Right lobe of liver (tissue), 6 donors: ENCODE measurements around the gene TFIP11. TPM values are rescaled to one million over a fixed set of nuclear protein-coding genes. Genes with fewer than 3 reads are reported as not detected.
A peak's percentile ranks its signal among the peaks of the same experiment; 100 is the strongest.

Source experiments
- ATAC-seq, 4 donors: fragments of 200-7000 bp; cut with Tn5 transposase; one replicate each; pipeline ENCODE4 v1.9.1; 2020; ENCODE audit warnings: mild to moderate bottlenecking in 4 of 4, moderate library complexity in 4 of 4
- DNase-seq, 3 donors: peaks; one replicate each; pipeline ENCODE4 v3.0.0-alpha.2; 2020
- H3K27ac ChIP-seq, 3 donors: fragments of 200-600 bp; one replicate each; pipeline ENCODE4 v1.8.0; 2022
- H3K27me3 ChIP-seq, 2 donors: fragments of 200-600 bp; one replicate each; pipeline ENCODE4 v1.8.0; 2022
- H3K36me3 ChIP-seq, 4 donors: fragments of 200-600 bp; sonication (generic) in 1 of 4; one replicate each; pipeline versions ENCODE4 v1.5.1 to v1.8.0; 2017 to 2022; ENCODE audit warnings: control low read depth in 1 of 4
- H3K4me1 ChIP-seq, 4 donors: fragments of 200-600 bp; sonication (generic) in 1 of 4; one replicate each; pipeline versions ENCODE4 v1.5.1 to v1.8.0; 2017 to 2022; ENCODE audit warnings: control low read depth in 1 of 4
- H3K4me3 ChIP-seq, 3 donors: fragments of 200-600 bp; one replicate each; pipeline ENCODE4 v1.8.0; 2022
- H3K9me3 ChIP-seq, 4 donors: fragments of 200-600 bp; sonication (generic) in 1 of 4; one replicate each; pipeline versions ENCODE4 v1.5.1 to v1.8.0; 2017 to 2022; ENCODE audit warnings: control low read depth in 1 of 4
- POLR2A ChIP-seq: fragments of 450-650 bp; IDR thresholded peaks from one replicate; pipeline ENCODE4 v1.6.1; 2017; ENCODE audit warnings: antibody characterized with exemption, mild to moderate bottlenecking
- WGBS: methylation state at CpG from one replicate; pipeline ENCODE4 v1.1.6; 2018; ENCODE audit warnings: low coverage, low lambda C conversion rate; ENCODE audit not compliant: insufficient coverage; ENCODE audit errors: missing lambda C conversion rate; 5-methylcytosine and 5-hydroxymethylcytosine counted together
- intact Hi-C, 2 donors: fragments of 100-400 bp; cut with DNase I; formaldehyde crosslinking; loops; one replicate each; pipeline versions ENCODE4 v1.11.2 to v1.14.1; 2022
- total RNA-seq, 6 experiments: library from RNA; depleted of rRNA in 2 of 6; stranded (reverse); fragments of >200 nt in 2 of 6; fragmentation: NEBNext Ultra II Directional in 3 of 6; extraction: Animal tissue kit (Norgen Biotek cat#: 25700) in 3 of 6; gene quantifications; one replicate each; pipeline versions ENCODE4 v1.1.0 to v1.2.4, GENCODE V29; 2016 to 2023
- TF ChIP-seq, protein P1 (sequence below), 4 donors: fragments of 200-600 bp in 3 of 4; fragments of 450-650 bp in 1 of 4; IDR thresholded peaks; one replicate each; pipeline versions ENCODE4 v1.5.1 to v1.8.0; 2016 to 2022; ENCODE audit warnings: antibody characterized with exemption in 4 of 4, mild to moderate bottlenecking in 2 of 4
- donor health status: DM: no; HTN: yes; CAD: no.
- donor health status: DM: no; HTN: no; CAD: no.
- donor health status: DM: no; HTN: no; CAD: no.
- donor health status: DM: no; HTN: yes; CAD: no.
- donor health status: DM: no; HTN: yes; CAD: no.

The TFIP11 gene
- total RNA-seq, 6 experiments from 2014 or later, result 17.0 to 24.1 (median 21.6) TPM

DNA sequence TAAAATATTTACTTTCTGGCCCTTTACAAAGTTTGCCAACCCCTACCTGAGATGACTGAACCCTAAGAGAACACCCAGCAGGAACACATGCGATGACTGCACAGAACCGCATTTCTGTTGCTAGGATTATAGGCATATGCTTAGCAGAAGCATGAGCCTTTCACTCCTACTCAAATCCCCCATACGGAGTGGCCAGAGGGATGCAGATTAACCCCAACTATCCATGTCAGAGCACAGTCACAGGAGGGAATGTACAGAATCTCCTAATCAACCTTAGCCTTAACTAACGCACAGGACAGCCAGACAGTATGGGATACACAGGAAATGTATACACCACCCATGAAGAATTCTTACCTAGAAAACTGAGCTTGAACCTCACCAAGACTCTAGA, 34.9 kb downstream of the TFIP11 start:
- no peaks in the 10 kb centered on the region for H3K27me3 ChIP-seq
- ATAC-seq (no peak), DNase-seq (no peak)
- peaks cover under 1 to 45% (median 12%) of the 10 kb centered on the region in 4 donors for H3K36me3 ChIP-seq
- H3K9me3 ChIP-seq, result no peaks in the 10 kb centered on the region
- H3K4me1 ChIP-seq, result peaks cover 0 to 23% (median 10%) of the 10 kb centered on the region in 4 donors
- intact Hi-C loops, result no loop called here
- 33% methylated on average over 3 of the region's 4 CpGs for whole genome bisulfite sequencing
- H3K27ac ChIP-seq, result no peak overlapping the region
- TF ChIP-seq, protein P1, sequence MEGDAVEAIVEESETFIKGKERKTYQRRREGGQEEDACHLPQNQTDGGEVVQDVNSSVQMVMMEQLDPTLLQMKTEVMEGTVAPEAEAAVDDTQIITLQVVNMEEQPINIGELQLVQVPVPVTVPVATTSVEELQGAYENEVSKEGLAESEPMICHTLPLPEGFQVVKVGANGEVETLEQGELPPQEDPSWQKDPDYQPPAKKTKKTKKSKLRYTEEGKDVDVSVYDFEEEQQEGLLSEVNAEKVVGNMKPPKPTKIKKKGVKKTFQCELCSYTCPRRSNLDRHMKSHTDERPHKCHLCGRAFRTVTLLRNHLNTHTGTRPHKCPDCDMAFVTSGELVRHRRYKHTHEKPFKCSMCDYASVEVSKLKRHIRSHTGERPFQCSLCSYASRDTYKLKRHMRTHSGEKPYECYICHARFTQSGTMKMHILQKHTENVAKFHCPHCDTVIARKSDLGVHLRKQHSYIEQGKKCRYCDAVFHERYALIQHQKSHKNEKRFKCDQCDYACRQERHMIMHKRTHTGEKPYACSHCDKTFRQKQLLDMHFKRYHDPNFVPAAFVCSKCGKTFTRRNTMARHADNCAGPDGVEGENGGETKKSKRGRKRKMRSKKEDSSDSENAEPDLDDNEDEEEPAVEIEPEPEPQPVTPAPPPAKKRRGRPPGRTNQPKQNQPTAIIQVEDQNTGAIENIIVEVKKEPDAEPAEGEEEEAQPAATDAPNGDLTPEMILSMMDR (IDR thresholded peaks at IDR 0.05), result no peak
- no peak for TF ChIP-seq POLR2A
- H3K4me3 ChIP-seq, result no peak overlapping the region

DNA sequence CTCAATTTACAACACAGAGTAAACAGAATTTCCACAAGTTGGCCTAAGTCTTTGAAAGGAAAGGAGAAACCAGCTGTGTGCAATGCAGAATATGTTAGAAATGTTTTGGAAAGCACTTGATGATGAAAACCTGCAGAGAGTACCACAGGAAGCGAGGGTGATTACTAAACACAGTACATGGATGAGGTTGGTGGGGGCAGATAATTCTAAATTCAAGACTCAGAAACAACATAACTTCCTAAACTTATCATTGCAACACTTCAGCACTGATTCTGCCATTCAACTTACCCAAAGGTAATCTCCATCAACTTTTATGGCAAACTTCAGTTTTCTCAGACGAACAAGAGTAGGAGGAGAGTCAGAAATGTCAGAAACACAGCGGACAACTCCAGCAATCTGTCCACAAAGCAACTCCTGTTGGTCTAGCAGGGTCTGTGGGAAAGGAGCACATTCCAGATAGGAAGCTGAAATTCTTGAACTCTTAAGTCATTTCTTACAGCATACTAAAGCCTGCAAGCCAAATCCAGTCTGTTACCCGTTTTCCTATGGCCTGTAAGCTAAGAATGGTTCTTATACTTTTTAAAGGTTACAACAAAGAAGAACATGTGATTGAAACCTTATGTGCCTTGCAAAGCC, 35.5 kb downstream of the TFIP11 start:
- no peak for TF ChIP-seq POLR2A
- TF ChIP-seq, protein P1 (IDR thresholded peaks at IDR 0.05), result no peak
- Histone ChIP-seq H3K4me3 (no peak overlapping the region), H3K36me3 (peaks cover 2 to 50% (median 16%) of the 10 kb centered on the region in 4 donors), H3K27ac (no peak overlapping the region), H3K27me3 (no peaks in the 10 kb centered on the region), H3K4me1 (peaks cover 0 to 22% (median 10%) of the 10 kb centered on the region in 4 donors), H3K9me3 (no peaks in the 10 kb centered on the region)
- ATAC-seq (no peak), DNase-seq (no peak)
- 85% methylated on average over 2 of the region's 4 CpGs for WGBS
- intact Hi-C loops, result no loop called here

DNA sequence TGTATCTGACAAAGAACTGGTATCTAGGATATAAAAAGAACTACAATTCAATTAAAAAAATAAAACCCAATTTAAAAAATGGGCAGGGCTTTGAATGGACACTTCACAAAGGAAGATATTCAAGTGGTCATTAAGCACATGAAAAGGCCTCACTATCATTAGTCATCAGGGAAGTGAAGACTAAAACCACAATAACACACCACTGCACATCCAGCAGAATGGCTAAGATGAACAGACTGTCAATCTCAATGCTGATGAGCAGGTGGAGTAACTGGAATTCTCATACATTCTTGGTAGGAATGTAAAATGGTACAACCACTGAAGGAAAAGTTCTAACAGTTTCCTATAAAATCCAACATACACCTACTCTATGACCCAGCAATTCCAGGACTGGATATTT, 37.6 kb downstream of the TFIP11 start:
- peaks cover 0 to 11% (median 5%) of the 10 kb centered on the region in 4 donors for H3K4me1 ChIP-seq
- H3K4me3 ChIP-seq, result no peak overlapping the region
- no peaks in the 10 kb centered on the region for H3K9me3 ChIP-seq
- H3K27me3 ChIP-seq, result no peaks in the 10 kb centered on the region
- TF ChIP-seq, protein P1 (IDR thresholded peaks at IDR 0.05), result no peak
- TF ChIP-seq POLR2A, result no peak
- ATAC-seq (no peak), DNase-seq (no peak)
- H3K36me3 ChIP-seq, result peaks cover 2 to 70% (median 30%) of the 10 kb centered on the region in 4 donors
- H3K27ac ChIP-seq, result no peak overlapping the region
- intact Hi-C loops, result no loop called here

DNA sequence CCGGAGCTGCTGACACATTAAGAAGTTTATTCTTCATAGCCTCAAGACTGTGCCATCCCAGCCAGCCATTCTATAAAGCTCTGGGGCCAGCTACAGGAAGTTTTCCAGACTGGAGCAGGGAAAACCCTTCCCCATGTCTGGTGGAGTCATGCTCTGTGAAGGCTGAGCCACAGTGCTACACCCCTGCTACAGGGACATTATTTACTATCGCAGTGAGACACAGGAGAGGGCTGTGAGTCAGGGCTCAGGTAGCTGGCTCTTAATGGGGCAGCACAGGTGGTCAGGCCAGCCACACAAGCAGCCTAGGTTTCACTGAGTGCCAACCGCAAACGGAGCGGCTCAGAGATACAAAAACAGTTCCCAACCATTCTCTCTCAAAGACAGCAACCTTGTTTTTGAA, 40.8 kb downstream of the TFIP11 start:
- intact Hi-C loops, result no loop called here
- no peaks in the 10 kb centered on the region for H3K4me1 ChIP-seq
- 78% methylated on average over 5 of the region's 5 CpGs for WGBS
- no peak overlapping the region for H3K4me3 ChIP-seq
- DNase-seq (no peak), ATAC-seq (peak in 1 of 4 donors; percentile 66)
- H3K36me3 ChIP-seq, result peaks cover 12 to 85% (median 35%) of the 10 kb centered on the region in 4 donors
- H3K9me3 ChIP-seq, result no peaks in the 10 kb centered on the region
- H3K27ac ChIP-seq, result no peak overlapping the region
- TF ChIP-seq, protein P1 (IDR thresholded peaks at IDR 0.05), result no peak
- TF ChIP-seq POLR2A, result no peak
- no peaks in the 10 kb centered on the region for H3K27me3 ChIP-seq

DNA sequence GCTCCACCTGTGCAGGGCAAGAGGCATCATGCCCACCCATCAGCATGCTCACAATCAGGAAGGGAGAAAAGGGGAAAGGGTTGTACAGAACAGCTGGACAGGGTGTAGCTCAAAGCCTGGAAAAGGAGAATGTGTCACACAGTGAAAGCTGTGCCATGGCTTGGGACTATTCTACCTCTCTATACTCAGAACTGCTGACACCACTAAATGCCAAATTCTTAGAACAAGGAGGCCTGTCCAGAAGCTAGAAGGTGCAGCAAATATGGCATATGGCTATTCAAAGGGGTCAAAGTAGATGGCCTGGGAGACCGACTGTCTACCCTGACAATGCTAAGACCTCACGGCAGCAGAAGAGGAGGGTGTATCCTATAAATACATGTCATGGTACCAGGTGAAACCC, 41.5 kb downstream of the TFIP11 start:
- Histone ChIP-seq H3K27me3 (no peaks in the 10 kb centered on the region), H3K36me3 (peaks cover 12 to 85% (median 35%) of the 10 kb centered on the region in 4 donors), H3K9me3 (no peaks in the 10 kb centered on the region), H3K27ac (no peak overlapping the region), H3K4me1 (no peaks in the 10 kb centered on the region), H3K4me3 (no peak overlapping the region)
- 80% methylated on average over 1 of the region's 2 CpGs for WGBS
- no peak for DNase-seq
- no peak for TF ChIP-seq POLR2A
- TF ChIP-seq, protein P1 (IDR thresholded peaks at IDR 0.05), result no peak
- no peak for ATAC-seq
- intact Hi-C loops, result no loop called here
